Ishikawa (cell line): ENCODE data around the gene TGIF2.
A peak's percentile ranks its signal among the peaks of the same experiment; 100 is the strongest.

ENCODE experiments used
- CEBPB ChIP-seq: IDR thresholded peaks from 2 replicates; pipeline ENCODE4 v1.6.1; 2012
- CREB1 ChIP-seq: IDR thresholded peaks from 2 replicates; pipeline ENCODE4 v1.6.1; 2012; ENCODE audit warnings: low read depth
- EGR1 ChIP-seq: IDR thresholded peaks from 2 replicates; pipeline ENCODE4 v1.6.1; 2012
- EP300 ChIP-seq: IDR thresholded peaks from 2 replicates; pipeline ENCODE4 v1.6.1; 2012; ENCODE audit warnings: borderline replicate concordance
- FOXM1 ChIP-seq: IDR thresholded peaks from 2 replicates; pipeline ENCODE4 v1.6.1; 2012; ENCODE audit warnings: low read depth, borderline replicate concordance
- NFIC ChIP-seq: IDR thresholded peaks from 2 replicates; pipeline ENCODE4 v1.6.1; 2012
- RAD21 ChIP-seq: IDR thresholded peaks from 2 replicates; pipeline ENCODE4 v1.6.1; 2012; ENCODE audit warnings: low read depth
- TAF1 ChIP-seq: IDR thresholded peaks from 2 replicates; pipeline ENCODE4 v1.6.1; 2012; ENCODE audit warnings: low read depth, mild to moderate bottlenecking
- TCF12 ChIP-seq: IDR thresholded peaks from 2 replicates; pipeline ENCODE4 v1.6.1; 2012; ENCODE audit warnings: low read depth
- TEAD4 ChIP-seq: IDR thresholded peaks from 2 replicates; pipeline ENCODE4 v1.6.1; 2012
- YY1 ChIP-seq: IDR thresholded peaks from 2 replicates; pipeline ENCODE4 v1.6.1; 2012; ENCODE audit warnings: low read depth
- ZBTB7A ChIP-seq: IDR thresholded peaks from 2 replicates; pipeline ENCODE4 v1.6.1; 2012; ENCODE audit warnings: low read depth
- TF ChIP-seq, protein P1 (sequence below): IDR thresholded peaks from 2 replicates; pipeline ENCODE4 v1.6.1; 2012
- TF ChIP-seq, protein P2 (sequence below): IDR thresholded peaks from 2 replicates; pipeline ENCODE4 v1.6.1; 2012
- TF ChIP-seq, protein P3 (sequence below): IDR thresholded peaks from 2 replicates; pipeline ENCODE4 v1.6.1; 2012; ENCODE audit warnings: low read depth, mild to moderate bottlenecking

TGIF2 gene

DNA sequence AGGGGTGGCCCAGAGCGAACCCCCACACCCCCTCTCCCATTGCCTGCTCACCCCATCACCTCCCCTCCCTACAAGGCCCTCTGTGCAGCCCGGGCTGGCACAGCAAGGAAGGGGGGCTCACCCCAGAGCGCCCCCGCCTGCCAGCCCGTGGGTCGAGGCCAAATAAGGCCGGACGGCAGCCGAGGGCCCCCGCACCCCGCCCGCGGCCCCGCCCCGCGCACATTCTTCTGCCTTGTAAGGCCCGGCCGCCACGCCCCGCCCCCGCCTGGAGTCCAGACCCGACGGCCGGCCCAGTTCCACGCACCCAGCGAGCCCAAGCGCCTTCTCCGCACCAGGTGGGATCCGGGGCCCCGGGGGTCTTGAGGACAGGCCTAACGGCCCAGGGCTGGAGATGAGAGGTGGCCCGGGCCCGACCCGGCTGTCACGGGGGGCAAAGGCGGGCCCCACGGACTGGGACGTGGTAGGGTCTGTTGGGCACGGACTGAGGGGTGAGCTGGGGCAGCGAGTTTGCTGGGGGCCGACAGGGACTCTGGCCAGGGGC lies 32.1 kb upstream of the TGIF2 start, which contains the start of gene MYL9:
Gene MYL9 (plus strand): TSS at position 293 of the 541 bp plus-strand sequence. CDS start 3,366 bp downstream, outside the sequence.
- TF ChIP-seq EP300, result peak; percentile 73
- TF ChIP-seq, protein P1, sequence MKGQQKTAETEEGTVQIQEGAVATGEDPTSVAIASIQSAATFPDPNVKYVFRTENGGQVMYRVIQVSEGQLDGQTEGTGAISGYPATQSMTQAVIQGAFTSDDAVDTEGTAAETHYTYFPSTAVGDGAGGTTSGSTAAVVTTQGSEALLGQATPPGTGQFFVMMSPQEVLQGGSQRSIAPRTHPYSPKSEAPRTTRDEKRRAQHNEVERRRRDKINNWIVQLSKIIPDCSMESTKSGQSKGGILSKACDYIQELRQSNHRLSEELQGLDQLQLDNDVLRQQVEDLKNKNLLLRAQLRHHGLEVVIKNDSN, result no peak
- no peak for TF ChIP-seq FOXM1
- TF ChIP-seq, protein P2, sequence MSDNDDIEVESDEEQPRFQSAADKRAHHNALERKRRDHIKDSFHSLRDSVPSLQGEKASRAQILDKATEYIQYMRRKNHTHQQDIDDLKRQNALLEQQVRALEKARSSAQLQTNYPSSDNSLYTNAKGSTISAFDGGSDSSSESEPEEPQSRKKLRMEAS, result no peak
- no peak for TF ChIP-seq YY1
- TF ChIP-seq TAF1, result peak; percentile 87
- TF ChIP-seq, protein P3, sequence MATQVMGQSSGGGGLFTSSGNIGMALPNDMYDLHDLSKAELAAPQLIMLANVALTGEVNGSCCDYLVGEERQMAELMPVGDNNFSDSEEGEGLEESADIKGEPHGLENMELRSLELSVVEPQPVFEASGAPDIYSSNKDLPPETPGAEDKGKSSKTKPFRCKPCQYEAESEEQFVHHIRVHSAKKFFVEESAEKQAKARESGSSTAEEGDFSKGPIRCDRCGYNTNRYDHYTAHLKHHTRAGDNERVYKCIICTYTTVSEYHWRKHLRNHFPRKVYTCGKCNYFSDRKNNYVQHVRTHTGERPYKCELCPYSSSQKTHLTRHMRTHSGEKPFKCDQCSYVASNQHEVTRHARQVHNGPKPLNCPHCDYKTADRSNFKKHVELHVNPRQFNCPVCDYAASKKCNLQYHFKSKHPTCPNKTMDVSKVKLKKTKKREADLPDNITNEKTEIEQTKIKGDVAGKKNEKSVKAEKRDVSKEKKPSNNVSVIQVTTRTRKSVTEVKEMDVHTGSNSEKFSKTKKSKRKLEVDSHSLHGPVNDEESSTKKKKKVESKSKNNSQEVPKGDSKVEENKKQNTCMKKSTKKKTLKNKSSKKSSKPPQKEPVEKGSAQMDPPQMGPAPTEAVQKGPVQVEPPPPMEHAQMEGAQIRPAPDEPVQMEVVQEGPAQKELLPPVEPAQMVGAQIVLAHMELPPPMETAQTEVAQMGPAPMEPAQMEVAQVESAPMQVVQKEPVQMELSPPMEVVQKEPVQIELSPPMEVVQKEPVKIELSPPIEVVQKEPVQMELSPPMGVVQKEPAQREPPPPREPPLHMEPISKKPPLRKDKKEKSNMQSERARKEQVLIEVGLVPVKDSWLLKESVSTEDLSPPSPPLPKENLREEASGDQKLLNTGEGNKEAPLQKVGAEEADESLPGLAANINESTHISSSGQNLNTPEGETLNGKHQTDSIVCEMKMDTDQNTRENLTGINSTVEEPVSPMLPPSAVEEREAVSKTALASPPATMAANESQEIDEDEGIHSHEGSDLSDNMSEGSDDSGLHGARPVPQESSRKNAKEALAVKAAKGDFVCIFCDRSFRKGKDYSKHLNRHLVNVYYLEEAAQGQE, result no peak
- peak; percentile 42; the same call in 1 of the 2 replicates for TF ChIP-seq TCF12
- TF ChIP-seq ZBTB7A, result peak; percentile 97
- TF ChIP-seq CEBPB, result no peak
- TF ChIP-seq TEAD4, result peak; percentile 77
- TF ChIP-seq EGR1, result peak; percentile 72
- TF ChIP-seq CREB1, result no peak
- no peak for TF ChIP-seq RAD21
- no peak for TF ChIP-seq NFIC

DNA sequence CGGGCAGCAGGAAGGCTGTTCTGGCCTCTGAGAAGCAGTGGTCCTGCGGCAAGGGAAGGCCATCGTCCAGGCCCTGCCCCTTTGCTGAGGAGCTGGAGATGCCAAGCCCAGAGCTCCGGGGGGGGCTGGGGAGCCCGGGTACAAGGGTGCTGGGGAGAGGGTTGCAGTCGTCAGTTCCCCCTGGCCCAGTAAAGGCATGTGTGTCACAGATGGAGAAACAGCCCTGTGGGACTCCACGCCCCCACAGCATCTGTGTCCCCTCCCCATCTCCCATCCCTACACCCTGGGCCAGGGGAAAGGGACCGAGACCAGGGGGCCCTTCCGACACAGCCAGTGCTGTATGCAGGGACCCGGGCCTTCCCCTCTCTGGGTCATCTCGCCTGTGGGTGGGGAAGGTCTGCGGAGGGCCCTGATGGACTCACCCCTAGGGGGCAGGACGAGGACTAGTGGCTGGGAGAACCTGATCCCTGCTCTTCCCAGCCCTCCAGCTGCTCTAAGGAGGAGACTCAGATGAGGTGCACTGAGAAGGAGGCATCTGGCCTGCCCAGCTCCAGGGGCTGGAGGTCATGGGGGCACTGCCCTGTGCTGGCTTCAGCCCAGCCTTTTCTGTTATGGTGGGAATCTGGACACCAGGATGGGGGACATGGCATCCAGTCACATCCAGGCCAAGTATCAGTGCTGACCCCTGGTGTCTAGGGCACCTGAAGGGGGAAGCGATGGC lies 31.5 kb upstream of the TGIF2 start:
- 0 out of 2 replicates have a peak, but pooled peaks have one; percentile 22 for TF ChIP-seq EGR1
- TF ChIP-seq RAD21, result peak; percentile 12; the same call in 1 of the 2 replicates
- TF ChIP-seq, protein P2, result no peak

DNA sequence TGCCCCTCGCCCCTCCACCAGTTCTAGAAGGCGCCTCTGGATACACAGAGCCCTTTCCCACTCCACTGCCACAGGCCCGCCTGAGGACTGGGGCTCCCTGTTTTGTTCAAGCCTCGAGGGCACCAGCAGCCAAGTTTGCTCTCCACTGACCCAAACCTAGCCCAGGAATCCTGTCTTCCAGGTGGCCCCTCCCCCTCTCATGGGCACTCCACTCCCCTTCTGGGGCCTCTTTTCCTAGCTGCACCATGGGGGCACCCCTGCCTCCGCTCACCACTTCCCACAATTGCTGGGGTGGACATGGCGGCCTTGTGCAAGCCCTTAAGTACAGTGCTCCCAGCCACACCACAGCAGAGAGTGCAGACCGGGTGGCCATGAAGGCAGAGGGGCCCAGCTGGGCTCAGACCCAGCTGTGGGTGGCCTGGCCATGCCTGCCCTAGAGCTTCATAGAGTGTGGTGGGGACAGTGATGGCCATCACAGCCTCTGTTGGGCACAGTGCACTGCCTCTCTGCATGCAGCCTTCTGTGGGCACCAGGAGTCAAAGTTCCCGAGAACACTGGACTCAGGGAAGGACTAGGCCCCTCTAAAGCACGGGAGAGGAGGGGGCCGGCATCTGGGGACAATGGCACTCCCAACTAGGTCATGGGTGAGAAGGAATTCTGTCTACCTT lies 30.7 kb upstream of the TGIF2 start:
- TF ChIP-seq CREB1 (no peak), YY1 (no peak), ZBTB7A (no peak), NFIC (no peak), EP300 (no peak), FOXM1 (no peak), CEBPB (no peak), EGR1 (no peak), TCF12 (no peak), RAD21 (no peak)
- TF ChIP-seq, protein P2, result no peak
- TF ChIP-seq, protein P1, result no peak
- TF ChIP-seq, protein P3, result no peak

DNA sequence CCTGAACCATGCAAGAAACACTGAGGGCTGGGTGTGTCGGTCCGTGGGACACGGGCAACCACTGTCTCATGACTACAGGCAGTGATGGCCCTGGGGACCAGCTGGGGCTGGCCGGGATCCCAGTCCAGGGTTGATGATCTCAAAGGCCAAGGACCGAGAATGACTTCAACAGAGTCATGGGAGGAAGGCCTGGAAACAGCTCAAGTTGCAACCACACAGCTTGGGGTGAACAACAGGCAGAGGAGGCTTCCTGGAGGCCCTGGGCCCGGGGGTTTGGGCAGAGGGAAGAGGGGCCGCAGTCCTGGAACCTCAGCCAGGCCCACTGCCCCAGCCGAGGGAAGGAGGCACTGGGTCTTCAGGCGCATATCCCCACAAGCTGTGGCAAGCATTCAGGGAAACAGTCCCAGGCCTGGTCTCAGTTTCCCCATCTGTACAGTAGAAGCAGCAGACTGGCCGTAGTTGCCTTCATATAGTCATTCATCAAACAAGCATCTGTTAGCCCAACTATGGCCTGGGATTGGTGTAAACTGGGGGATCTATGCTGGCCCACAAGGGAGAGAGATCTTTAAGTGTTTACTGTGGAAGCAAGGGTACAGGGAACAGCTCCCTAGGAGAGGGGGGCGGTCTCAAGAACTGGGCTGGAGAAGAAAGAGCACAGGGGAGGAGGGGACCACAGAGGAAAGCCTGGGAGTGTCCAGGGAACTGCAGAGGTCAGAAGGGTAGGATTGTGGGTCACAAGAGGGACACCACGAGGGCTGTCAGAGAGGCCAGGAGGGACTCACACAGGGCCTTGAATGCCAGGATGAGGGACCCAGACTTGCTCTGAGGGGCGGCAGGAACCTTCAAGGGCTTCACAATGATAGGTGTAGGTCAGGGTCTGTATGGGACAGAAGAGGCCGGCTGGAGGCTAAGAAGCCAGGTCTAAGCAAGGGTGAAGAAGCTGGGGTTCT lies 29.9 kb upstream of the TGIF2 start:
- TF ChIP-seq NFIC (no peak), CREB1 (no peak), ZBTB7A (no peak), TEAD4 (no peak), TCF12 (no peak), CEBPB (no peak)
- TF ChIP-seq, protein P2, result no peak
